Stimulated activated CD8-positive, alpha-beta memory T cell treated with anti-CD3 and anti-CD28 coated beads, Interleukin-12 subunit alpha, Interleukin-12 subunit beta, amount 100 ng/mL, for 24 hours (primary cell): ENCODE results near the gene SOX21.

Experiments used
- DNase-seq: peaks from one replicate; pipeline ENCODE4 v3.0.0-alpha.2; 2020; ENCODE audit errors: extremely low read depth

The SOX21 gene

DNA sequence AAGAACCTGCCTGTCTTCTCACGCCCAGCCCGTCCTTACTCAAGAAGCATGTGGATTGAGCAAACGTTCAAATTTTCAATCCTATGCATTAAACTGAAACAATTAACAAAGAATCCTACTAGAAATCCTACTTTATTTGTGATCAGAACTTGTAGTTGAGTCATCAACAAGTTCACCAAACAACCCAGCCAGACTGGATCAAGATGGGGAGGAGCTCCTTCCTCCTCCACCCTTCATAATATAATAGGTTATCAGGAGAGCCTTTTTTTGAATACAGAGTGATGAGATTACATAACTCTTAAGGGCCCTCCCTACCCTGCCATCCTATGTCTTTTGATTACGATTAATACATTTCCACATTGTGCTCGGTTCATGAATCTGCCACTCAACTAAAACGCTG lies 32.7 kb downstream of the SOX21 start:
- DNase-seq = no peak

DNA sequence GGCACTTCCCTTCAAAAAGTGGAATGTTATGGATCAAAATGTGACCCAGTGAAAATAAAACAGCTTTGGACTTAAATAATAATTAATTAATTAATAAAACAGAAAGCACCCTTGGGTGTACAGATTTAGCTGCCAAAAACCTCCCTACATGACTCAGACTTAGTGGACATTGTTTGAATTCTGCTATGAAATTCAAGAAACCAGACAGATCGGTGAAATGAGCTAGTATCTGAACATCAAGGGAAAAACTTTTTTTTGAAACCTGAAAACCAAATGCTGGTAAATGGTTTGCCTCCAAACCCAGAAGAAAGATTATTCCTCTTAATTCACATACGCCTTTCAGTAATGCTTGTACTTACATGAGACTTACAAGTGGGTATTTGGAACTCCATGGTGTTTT lies 33.5 kb downstream of the SOX21 start:
- no peak for DNase-seq

GRCh38 chr13:94677799-94678198 lies 34.5 kb downstream of the SOX21 start:
- DNase-seq = no peak

GRCh38 chr13:94674609-94675348 lies 37.6 kb downstream of the SOX21 start:
- peak; percentile 14 for DNase-seq

DNA sequence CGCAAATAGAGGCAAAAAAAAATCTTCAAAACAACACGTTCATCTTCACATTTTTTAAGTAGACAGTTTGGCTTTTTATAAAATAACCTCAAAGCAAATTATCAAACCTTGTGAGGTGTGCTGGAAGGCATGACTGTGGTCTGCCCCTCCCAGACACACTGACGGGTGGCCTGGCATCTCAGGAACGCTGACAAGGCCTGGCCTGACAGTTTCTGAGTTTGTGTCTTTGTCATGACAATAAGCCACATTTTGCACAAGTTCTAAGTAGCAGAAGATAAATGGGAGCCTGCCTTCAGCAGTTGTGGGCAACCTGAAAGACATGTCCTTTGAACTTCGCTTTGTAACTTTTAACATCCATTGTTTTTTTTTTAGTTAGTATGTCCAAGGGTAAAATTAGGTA lies 38.5 kb downstream of the SOX21 start:
- DNase-seq = no peak

DNA sequence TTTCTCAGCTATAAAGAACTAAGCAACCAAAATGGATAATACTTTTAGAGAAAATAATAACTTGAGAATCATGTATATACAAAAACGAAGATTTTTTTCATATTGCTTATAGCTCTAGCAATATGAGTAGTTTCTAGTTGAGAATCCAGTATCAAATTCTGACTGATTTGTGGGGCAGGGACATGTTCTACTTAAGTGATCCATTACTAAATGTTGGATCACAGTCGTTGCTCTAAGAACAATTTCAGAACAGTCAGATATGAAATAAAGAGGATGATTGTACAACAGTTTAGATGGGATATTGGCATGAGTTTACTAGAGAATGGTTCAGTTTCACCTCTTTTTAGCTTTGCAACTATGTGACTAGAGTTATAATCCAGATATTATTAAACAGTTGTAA lies 39.9 kb downstream of the SOX21 start:
- no peak for DNase-seq

DNA sequence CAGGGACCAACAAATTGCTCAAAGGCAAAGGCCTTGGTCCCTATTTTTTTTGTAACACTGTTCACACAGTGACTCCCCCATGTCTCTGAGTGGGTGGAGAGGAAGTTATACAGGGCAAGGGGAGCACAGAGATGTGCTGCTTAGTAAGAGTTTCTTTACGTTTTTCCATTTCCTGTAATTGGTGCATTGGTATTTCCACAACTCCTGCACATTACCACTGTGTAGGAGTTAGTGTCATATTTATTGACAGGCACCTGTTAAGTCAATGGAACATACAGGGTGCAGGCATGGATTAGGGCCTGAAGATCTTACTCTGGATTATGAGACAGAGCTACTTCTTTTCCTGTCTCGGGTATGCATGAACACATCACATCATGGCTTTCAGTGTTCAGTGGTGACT lies 45.2 kb downstream of the SOX21 start:
- DNase-seq = no peak

DNA sequence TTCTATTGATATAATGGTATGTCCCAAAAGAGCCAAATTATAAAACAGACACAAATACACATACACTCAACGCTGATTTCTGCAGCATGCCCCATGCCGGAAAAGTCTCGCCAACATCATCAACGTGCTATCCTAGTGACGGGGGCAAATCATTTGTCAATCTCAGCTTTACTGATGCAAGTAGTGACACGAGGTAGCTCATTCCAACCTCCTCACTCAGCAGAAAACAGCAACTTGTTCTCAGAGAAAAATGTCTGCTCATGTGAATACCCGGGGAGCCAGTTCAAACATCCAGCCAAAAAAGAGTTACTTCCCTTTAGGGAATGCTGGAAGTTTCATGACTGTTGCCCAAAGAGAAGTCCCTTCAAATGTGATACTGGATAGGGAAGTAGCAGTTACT lies 46.3 kb downstream of the SOX21 start:
- DNase-seq = no peak

- DNase-seq = no peak
These were observed 47.5 kb downstream of the SOX21 start for GRCh38 chr13:94664889-94665288.

GRCh38 chr13:94662274-94662945 lies 49.9 kb downstream of the SOX21 start:
- no peak for DNase-seq

GRCh38 chr13:94661406-94661805 lies 50.9 kb downstream of the SOX21 start:
- no peak for DNase-seq

DNA sequence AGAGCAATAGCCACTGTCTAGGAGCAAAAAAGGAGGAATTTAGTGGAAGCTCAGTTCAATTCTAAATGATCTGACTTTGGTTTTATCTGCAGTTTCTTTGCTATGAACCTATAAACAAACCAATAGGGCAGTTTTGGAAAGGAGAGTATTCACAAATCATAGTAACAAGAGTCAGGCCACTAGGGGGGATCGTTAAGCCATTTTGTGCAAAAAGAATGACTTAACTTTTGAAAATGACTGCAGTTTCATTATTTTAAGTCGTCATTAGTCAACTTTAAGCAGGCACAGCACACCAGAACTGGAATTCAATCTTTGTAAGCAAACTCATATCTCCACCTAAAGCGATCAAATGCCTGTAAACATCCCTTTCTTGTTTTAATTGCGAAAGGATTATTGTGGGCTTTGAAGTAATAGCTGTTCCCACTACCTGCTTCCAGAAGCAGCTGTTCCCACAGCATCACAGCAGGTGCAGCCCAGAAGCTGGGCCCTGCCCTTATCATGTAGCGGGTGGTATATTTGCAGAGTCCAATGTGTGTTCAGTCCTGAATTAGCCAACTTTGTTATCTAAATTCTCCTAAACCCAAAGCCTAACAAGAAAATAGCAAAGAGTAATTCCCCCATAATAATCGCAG lies 51.5 kb downstream of the SOX21 start:
- DNase-seq = no peak
